HG02678 (cell line): Measurements from ENCODE around the gene ARAF.

ENCODE experiments used
- ATAC-seq: cut with Tn5 transposase; IDR thresholded peaks from one replicate; pipeline ENCODE4 v1.9.1; 2021; ENCODE audit warnings: mild to moderate bottlenecking, moderate library complexity; ENCODE audit not compliant: unreplicated experiment

The ARAF gene

DNA sequence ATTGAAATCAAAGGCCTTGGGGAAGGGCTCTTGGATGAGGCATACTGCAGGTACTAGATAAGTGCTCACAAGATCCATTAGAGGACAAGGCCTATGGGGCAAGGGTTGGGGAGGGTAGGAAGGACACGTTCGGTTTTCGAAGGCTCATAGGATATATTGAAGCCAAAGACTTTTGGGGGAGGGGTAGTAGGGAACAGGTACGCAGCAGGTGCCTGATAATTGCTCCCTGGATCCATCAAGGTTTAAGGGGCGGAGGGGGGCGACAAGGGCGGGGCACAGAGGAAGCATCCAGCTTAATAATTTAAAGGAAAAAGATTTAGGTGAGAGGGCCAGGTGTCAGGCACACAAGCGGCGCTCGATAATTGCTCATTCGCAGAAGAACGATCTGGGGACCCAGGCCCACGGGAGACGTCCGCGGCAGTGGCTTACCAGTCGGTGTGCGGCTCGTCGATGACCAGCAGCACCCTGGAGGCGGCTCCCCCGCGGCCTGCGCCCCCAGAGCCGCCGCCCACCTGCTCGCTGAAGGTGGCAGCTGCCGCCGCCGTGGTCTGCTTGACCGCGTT lies 58.0 kb downstream of the ARAF start:
- ATAC-seq: no peak

DNA sequence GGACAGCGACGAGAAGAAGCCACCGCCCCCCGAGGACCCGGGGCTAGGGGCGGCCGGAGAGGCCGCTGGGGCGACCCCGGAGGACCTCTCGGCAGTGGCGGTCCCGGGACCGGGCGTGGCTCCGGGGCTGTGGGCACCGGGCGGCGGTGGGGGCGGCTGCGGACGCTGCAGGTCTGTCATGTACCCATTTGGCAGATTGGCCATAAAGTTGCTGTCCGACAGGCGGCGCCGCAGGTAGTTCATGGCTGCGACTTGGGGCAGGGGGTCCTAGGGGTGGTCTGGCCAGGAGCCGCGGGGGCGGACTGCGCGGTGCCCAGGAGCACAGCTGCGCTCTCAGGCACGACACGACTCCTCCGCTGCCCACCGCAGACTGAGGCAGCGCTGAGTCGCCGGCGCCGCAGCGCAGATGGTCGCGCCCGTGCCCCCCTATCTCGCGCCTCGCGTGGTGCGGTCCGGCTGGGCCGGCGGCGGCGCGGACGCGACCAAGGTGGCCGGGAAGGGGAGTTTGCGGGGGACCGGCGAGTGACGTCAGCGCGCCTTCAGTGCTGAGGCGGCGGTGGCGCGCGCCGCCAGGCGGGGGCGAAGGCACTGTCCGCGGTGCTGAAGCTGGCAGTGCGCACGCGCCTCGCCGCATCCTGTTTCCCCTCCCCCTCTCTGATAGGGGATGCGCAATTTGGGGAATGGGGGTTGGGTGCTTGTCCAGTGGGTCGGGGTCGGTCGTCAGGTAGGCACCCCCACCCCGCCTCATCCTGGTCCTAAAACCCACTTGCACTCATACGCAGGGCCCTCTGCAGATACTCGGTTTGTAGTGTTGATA lies 58.7 kb downstream of the ARAF start, which contains the start of gene SYN1:
Gene SYN1, minus strand, starts transcription at position 372 of the 817 bp plus-strand sequence. Its CDS starts 129 bp downstream, at position 243.
- peak; percentile 76 for ATAC-seq

DNA sequence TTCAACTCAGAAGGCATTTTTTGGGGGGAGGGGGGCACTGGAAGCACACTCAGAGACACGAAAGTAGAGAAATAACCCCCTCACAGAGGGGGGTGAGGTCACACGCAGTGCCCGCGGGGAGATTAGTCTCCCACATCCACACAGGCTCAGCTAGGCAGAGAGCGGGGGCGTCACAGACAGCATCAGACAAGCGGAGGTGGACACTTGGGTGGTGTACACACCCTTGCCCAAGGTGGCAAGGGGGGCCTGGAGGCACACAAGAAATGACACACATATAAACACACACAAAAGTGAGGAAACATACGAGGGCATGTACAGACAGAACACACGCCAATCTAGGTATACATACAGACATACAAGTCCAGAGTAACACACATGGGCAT lies 59.3 kb downstream of the ARAF start:
- ATAC-seq: no peak
